ENCODE data around the gene MMP15. TPM values are rescaled to one million over a fixed set of nuclear protein-coding genes. Genes with fewer than 3 reads are reported as not detected.

Gene MMP15
- total RNA-seq, 8 experiments from 2014 or later = 2.6 to 30.3 (median 14.8) TPM

DNA sequence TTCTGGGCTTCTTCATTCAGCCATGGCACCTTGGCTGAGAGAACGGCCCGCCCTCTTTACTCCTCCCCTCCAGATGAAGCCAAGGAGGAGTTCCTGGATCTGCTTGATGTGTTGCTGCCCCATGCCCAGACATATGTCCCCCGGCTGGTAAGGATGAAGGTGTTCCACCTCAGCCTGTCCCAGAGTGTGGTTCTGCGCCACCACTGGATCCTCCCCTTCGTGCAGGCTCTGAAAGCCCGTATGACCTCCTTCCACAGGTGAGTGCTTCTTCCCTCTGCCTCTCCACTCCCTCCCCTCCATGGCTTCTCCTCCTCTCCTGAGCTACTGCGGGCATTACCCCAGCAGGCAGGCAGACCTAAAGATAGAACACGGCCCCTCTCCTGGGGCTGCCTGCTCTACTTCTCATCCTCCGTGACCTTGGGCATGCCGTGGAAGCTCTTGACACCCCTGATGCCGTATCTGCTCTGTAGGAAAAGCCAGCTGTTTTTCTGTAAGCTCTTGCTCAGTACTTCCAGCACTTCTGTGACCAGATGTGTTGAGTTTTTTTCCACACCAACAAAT, 15.6 kb upstream of the MMP15 start:
- 77 to 100% (median 98%) methylated on average over 1 to 9 of the region's 11 CpGs; no CpG with 5 or more reads in 4 of the 10 experiments for WGBS, 10 experiments
- ATAC-seq (replicated peaks in 6 of 8) = no peak
- Histone ChIP-seq H3K4me1 (replicated peaks in 1 of 2) (no peaks in the 10 kb centered on the region), H3K4me3 (no peak overlapping the region), H3K27ac (no peak overlapping the region)
- in situ Hi-C loops (cut with MboI; ENCODE audit: low pct_unique_long_range_greater_than_20kb in 2 of 9, low sequenced_read_pairs in 9 of 9, unreplicated experiment in 9 of 9) = loop anchor here in 8 of 9 experiments (10.0 to 25.0 kb wide), 7 partner anchors 102 to 448 kb away; no protein-coding TSS in a partner anchor

DNA sequence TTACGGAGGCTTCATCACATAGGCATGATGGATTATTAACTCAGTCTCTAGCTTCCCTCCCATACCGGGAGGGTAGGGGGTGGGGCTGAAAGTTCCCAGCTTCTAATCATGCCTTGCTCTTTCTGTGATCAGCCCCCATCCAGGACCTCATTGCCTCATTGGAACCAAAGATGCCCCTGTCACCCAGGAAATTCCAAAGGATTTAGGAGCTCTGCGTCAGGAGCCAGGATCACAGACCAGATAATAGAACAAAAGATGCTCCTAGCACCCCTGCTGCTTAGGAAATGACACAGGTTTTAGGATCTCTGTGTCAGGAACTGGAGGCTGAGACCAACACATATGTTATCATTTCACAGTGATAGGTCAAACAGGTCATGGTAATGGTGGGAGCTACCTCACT, 14.7 kb upstream of the MMP15 start:
- WGBS, 10 experiments = 14 to 100% (median 80%) methylated on average over 1 to 2 of the region's 3 CpGs; no CpG with 5 or more reads in 6 of the 10 experiments
- Histone ChIP-seq H3K27ac (no peak overlapping the region), H3K4me1 (replicated peaks in 1 of 2) (no peaks in the 10 kb centered on the region), H3K4me3 (no peak overlapping the region)
- in situ Hi-C loops (cut with MboI; ENCODE audit: low pct_unique_long_range_greater_than_20kb in 2 of 9, low sequenced_read_pairs in 9 of 9, unreplicated experiment in 9 of 9) = loop anchor here in 6 of 9 experiments (25.0 kb wide), 6 partner anchors 101 to 449 kb away; no protein-coding TSS in a partner anchor
- no peak for ATAC-seq (replicated peaks in 6 of 8)

DNA sequence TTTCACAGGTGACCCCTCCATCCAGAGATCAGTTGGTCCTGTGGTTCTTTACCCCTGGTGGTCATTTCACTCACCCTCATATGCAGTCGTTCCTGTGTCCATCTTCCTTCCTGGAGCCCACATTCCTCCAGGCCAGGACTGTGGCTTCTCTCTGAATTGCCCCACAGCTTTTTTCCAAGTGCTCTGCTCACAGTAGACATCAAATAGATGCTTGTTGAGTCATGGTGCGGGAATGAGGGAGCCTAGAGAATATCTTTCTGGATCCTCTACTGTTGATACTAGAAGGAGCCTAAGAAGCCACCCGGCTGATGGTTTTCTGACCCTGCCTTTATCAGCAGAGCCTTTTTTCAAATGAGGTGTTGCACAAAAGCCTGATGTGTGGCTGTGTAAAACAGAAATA, 13.9 kb upstream of the MMP15 start:
- no peak overlapping the region for H3K27ac ChIP-seq

DNA sequence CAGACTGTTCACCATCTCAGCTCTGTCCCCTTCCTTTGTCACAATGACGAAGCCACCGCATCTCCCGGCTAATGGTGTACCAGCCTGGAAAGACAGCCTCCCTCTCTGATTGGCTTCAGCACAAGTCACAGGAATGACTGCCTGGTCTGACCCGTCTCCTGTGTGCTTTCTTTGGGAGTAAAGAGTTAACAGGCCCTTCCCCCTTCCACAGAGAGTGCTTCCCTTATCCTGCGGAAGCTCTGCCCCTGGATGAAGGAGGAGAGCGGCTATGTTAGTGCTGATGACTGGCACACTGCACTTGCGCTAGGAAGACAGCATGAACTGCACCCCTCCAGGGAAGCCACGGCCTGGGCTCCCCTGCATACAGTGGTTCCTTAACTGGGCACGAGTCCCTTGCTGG, 13.1 kb upstream of the MMP15 start:
- Histone ChIP-seq H3K4me1 (replicated peaks in 1 of 2) (no peaks in the 10 kb centered on the region), H3K27ac (no peak overlapping the region), H3K4me3 (no peak overlapping the region)
- ATAC-seq (replicated peaks in 6 of 8) = no peak
- in situ Hi-C loops (cut with MboI; ENCODE audit: low pct_unique_long_range_greater_than_20kb in 2 of 9, low sequenced_read_pairs in 9 of 9, unreplicated experiment in 9 of 9) = loop anchor here in 6 of 9 experiments (25.0 kb wide), 6 partner anchors 100 to 450 kb away; no protein-coding TSS in a partner anchor
- 20 to 66% (median 47%) methylated on average over 1 to 4 of the region's 9 CpGs; no CpG with 5 or more reads in 6 of the 10 experiments for WGBS, 10 experiments

More for the DNA sequence above, 13.9 kb upstream of the MMP15 start:
- no peaks in the 10 kb centered on the region for H3K4me1 ChIP-seq (replicated peaks in 1 of 2)
- ATAC-seq (replicated peaks in 6 of 8) = no peak
- in situ Hi-C loops (cut with MboI; ENCODE audit: low pct_unique_long_range_greater_than_20kb in 2 of 9, low sequenced_read_pairs in 9 of 9, unreplicated experiment in 9 of 9) = loop anchor here in 6 of 9 experiments (25.0 kb wide), 6 partner anchors 101 to 449 kb away; no protein-coding TSS in a partner anchor
- H3K4me3 ChIP-seq = no peak overlapping the region
- WGBS, 10 experiments = 43 to 100% (median 100%) methylated on average over 1 to 2 of the region's 3 CpGs; no CpG with 5 or more reads in 5 of the 10 experiments

DNA sequence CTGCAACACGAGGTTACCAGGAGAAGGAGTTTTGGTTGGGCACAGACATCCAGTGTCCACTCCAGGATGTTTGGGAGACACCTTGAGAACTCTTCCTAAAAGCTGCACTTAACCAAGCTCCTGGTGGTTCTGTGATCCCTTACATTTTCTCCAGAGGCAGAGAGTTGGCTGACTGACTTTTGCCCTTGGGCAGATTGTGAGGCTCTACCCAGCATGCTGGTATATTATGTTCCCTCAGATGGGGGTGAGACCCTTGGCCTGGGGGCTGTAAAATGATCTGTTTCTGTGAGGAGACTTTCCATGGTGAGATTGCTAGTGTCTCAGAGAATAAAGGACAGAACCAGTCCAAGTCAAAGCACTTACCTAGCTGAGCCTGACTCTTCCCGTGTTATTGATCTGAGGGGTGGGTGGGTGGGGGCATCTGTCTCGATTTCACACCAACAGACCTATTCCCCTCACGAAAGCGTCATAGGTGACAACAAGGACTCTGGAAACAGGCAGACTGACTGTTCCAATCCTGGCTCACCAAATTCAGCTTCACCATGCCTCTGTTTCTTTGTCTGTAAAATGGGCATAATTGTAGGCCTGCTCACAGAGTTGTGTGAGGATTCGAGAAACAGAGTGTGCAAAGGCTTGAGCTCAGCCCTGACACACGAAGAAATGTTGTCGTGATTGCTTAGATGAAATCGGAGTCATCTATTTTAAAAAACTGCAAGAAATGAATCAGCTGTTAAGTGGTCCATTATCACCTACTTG, 12.2 kb upstream of the MMP15 start:
- whole genome bisulfite sequencing, 10 experiments = 47 to 100% (median 93%) methylated on average over 1 to 7 of the region's 9 CpGs; no CpG with 5 or more reads in 1 of the 10 experiments
- no peaks in the 10 kb centered on the region for H3K4me1 ChIP-seq (replicated peaks in 1 of 2)
- in situ Hi-C loops (cut with MboI; ENCODE audit: low pct_unique_long_range_greater_than_20kb in 2 of 9, low sequenced_read_pairs in 9 of 9, unreplicated experiment in 9 of 9) = loop anchor here in 6 of 9 experiments (25.0 kb wide), 6 partner anchors 99 to 451 kb away; no protein-coding TSS in a partner anchor
- H3K4me3 ChIP-seq = no peak overlapping the region
- ATAC-seq (replicated peaks in 6 of 8) = no peak
- H3K27ac ChIP-seq = no peak overlapping the region

DNA sequence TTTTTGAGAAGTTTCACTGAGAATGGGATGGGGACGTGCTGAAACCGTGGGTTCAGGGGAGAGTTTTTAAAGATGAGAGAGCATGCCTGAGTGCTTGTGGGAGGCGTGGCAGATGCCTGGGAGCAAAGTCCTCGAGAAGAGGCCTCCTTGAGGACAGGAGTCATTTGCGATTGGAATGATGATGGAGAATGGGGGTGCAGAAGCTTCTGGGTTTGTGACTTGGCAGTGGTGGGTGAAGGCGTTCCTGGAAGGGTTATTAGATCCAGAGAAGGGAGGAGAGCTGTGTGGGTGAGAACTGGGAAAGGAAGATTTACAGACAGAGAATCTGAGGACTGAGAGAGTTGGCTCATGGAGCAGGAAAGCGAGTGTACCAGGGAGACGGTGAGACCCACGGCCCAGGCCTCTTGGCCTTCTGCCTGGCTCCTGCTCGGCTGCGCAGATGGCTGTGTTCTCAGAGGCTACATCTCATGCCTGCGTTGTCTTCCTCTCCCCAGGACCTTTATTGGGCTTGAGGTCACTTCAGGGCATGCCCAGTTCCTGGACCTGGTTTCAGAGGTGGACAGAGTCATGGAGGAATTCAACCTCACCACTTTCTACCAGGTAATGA, 8.6 kb upstream of the MMP15 start:
- Histone ChIP-seq H3K4me3 (no peak overlapping the region), H3K4me1 (replicated peaks in 1 of 2) (peaks cover 6 to 10% of the 10 kb centered on the region in 2 donors), H3K27ac (no peak overlapping the region)
- in situ Hi-C loops (cut with MboI; ENCODE audit: low pct_unique_long_range_greater_than_20kb in 2 of 9, low sequenced_read_pairs in 9 of 9, unreplicated experiment in 9 of 9) = loop anchor here in 6 of 9 experiments (25.0 kb wide), 6 partner anchors 95 to 455 kb away; no protein-coding TSS in a partner anchor
- ATAC-seq (replicated peaks in 6 of 8) = peak in 2 of 8 experiments; percentile 60 to 79
- 33 to 80% (median 67%) methylated on average over 1 to 6 of the region's 12 CpGs; no CpG with 5 or more reads in 2 of the 10 experiments for WGBS, 10 experiments

DNA sequence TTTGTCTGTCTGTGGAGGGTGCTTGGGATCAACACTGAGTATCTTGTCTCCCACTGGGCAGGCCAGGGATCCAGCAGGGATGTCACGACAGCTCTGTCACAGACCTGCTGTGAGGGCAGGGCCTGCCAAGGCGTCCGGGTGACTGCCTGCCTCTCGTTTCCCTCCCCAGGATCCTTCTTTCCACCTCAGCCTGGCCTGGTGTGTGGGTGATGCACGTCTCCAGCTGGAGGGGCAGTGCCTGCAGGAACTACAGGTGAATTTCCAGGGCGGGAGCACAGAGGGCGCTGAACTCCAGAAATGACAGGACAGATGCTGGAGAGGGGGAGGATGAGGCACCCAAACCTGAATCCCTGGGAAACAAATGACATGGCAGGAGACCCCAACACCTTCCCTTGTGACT, 6.8 kb upstream of the MMP15 start:
- no peak for ATAC-seq (replicated peaks in 6 of 8)
- WGBS, 10 experiments = 57 to 100% (median 80%) methylated on average over 1 to 2 of the region's 7 CpGs; no CpG with 5 or more reads in 6 of the 10 experiments
- no peak overlapping the region for H3K27ac ChIP-seq
- H3K4me1 ChIP-seq (replicated peaks in 1 of 2) = peaks cover 10 to 14% of the 10 kb centered on the region in 2 donors
- in situ Hi-C loops (cut with MboI; ENCODE audit: low pct_unique_long_range_greater_than_20kb in 2 of 9, low sequenced_read_pairs in 9 of 9, unreplicated experiment in 9 of 9) = loop anchor here in 6 of 9 experiments (25.0 kb wide), 6 partner anchors 93 to 457 kb away; no protein-coding TSS in a partner anchor
- no peak overlapping the region for H3K4me3 ChIP-seq

DNA sequence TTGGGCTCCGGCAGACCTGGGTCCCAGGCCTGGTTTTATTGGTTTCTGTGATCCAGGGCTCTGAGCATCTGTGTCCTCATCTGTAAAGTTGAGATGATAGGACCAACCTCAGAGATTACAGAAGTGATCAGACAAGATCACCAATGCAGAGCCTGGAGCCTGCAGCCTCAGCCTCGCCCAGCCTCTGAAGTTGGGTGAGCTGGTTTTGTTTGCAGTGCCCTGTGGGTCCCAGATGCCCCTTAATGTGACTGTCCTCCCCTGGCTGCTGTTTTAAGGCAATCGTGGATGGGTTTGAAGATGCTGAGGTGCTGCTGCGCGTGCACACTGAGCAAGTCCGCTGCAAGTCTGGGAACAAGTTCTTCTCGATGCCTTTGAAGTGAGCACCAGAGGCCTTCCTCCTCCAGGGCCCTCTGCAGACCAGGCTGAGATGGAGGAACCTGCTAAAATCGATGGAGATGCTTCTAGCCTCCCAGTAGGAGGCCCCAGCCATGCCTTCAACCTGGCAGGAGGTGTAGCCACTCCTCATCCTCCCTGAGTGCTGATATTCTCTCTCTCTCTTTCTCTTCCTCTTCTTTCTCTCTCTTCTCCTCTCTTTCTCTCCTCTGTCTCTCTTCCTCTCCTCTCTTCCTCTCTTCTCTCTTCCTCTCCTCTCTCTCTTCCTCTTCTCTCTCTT, 5.6 kb upstream of the MMP15 start:
- WGBS, 10 experiments = 0 to 78% (median 67%) methylated on average over 1 to 6 of the region's 8 CpGs; no CpG with 5 or more reads in 3 of the 10 experiments
- H3K4me3 ChIP-seq = no peak overlapping the region
- H3K27ac ChIP-seq = no peak overlapping the region
- in situ Hi-C loops (cut with MboI; ENCODE audit: low pct_unique_long_range_greater_than_20kb in 2 of 9, low sequenced_read_pairs in 9 of 9, unreplicated experiment in 9 of 9) = loop anchor here in 6 of 9 experiments (5.0 to 25.0 kb wide), 8 partner anchors 92 to 458 kb away; partner anchors contain the start of gene CFAP20 (in 1 of the 6)
- peaks cover 12 to 18% of the 10 kb centered on the region in 2 donors for H3K4me1 ChIP-seq (replicated peaks in 1 of 2)
- no peak for ATAC-seq (replicated peaks in 6 of 8)

DNA sequence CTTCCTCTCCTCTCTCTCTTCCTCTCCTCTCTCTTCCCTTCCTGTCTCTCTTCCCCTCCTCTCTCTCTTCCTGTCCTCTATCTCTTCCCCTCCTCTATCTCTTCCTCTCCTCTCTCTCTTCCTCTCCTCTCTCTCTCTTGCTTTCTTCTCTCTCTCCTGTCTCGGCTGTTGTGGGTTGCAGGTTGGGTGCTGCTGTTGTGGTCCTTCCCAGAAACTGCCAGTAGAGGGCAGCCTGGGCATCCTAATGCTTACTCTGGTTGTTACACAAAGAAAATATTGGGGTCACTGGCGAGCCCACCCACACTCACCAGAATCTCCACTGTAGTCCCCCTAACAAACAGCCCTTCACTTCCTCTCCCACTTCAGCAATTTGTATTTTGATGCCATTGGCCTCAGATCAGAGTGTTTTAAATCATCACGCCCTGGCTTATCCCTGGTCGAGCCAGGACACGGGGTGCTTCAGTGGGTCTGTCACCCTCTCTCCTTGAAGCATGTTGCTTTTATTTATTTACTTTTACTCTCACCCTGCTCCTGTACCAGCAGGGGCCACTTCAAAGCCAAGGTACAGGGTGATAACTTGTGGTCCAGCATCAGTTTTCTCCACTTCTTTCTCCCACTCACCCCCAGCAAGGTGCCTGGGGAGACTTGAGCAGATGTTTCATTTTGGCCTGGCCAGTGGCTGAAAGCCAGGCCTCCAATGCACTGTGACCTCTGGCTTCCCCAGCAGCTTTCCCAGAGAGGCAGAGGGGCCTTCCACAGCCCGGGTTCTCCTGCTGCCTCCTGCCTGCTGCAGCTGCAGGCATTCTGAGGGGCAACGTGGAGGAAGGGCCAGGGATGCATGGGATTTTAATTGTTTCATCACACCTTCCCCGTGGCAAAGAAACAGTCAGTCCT, 4.7 kb upstream of the MMP15 start:
- 0 to 67% (median 36%) methylated on average over 1 to 7 of the region's 8 CpGs for WGBS, 10 experiments
- Histone ChIP-seq H3K4me3 (no peak overlapping the region), H3K27ac (no peak overlapping the region), H3K4me1 (replicated peaks in 1 of 2) (peaks cover 12 to 22% of the 10 kb centered on the region in 2 donors)
- in situ Hi-C loops (cut with MboI; ENCODE audit: low pct_unique_long_range_greater_than_20kb in 2 of 9, low sequenced_read_pairs in 9 of 9, unreplicated experiment in 9 of 9) = loop anchor here in 6 of 9 experiments (5.0 to 25.0 kb wide), 8 partner anchors 91 to 459 kb away; partner anchors contain the start of gene CFAP20 (in 1 of the 6)
- peak in 7 of 8 experiments; percentile 8 to 41 (median 24) for ATAC-seq (replicated peaks in 6 of 8)

DNA sequence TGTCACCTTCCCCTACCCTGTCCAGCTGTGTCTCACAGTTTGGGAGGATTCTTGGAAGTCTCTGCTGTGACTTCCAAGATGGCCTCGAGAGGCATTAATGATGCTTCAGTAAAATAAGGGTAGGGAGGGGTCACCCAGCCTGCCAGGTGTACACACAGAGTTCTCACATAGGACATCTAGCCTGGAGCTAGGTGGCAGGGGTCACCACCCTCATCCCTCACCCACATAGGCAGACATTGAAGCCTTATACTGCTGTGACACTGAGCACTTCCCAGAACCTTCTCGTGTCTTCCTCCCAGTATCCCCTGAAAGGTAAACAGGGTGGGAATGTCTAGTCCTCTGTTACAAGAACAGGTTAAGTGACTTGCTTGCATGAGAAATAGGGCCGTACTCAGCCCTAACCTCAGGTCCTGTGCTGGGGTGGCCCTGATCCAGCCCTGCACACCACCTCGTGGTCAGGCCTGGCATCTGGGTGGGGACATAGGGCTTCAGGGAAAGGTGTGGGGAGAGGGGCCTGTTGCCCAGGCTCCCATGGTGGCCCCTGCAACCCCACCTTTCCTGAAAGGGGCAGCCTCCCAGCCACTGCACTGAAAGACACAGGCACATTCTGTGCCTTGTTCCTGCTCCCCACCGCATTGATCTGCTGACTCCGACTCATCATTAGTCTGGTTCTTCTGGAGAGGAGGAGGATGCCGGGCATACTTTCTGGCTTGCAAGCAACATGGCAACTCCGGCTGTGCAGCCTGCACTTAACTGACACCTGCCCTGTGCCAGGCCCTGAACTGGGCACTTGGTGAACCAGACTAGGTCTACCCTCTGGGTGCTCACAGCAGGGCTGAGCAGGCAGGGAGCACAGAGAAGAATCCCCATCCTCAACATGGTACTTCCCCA, 3.6 kb upstream of the MMP15 start:
- H3K4me3 ChIP-seq = no peak overlapping the region
- peaks cover 12 to 22% of the 10 kb centered on the region in 2 donors for H3K4me1 ChIP-seq (replicated peaks in 1 of 2)
- in situ Hi-C loops (cut with MboI; ENCODE audit: low pct_unique_long_range_greater_than_20kb in 2 of 9, low sequenced_read_pairs in 9 of 9, unreplicated experiment in 9 of 9) = loop anchor here in 6 of 9 experiments (5.0 to 25.0 kb wide), 8 partner anchors 90 to 460 kb away; partner anchors contain the start of gene CFAP20 (in 1 of the 6)
- no peak for ATAC-seq (replicated peaks in 6 of 8)
- H3K27ac ChIP-seq = no peak overlapping the region
- 40 to 100% (median 84%) methylated on average over 1 to 4 of the region's 8 CpGs for WGBS, 10 experiments
